Measurements from ENCODE around the gene KAZN.

GRCh38 chr1:14746393-14746792, 147.9 kb downstream of the KAZN start:
- TF ChIP-seq, protein P1, sequence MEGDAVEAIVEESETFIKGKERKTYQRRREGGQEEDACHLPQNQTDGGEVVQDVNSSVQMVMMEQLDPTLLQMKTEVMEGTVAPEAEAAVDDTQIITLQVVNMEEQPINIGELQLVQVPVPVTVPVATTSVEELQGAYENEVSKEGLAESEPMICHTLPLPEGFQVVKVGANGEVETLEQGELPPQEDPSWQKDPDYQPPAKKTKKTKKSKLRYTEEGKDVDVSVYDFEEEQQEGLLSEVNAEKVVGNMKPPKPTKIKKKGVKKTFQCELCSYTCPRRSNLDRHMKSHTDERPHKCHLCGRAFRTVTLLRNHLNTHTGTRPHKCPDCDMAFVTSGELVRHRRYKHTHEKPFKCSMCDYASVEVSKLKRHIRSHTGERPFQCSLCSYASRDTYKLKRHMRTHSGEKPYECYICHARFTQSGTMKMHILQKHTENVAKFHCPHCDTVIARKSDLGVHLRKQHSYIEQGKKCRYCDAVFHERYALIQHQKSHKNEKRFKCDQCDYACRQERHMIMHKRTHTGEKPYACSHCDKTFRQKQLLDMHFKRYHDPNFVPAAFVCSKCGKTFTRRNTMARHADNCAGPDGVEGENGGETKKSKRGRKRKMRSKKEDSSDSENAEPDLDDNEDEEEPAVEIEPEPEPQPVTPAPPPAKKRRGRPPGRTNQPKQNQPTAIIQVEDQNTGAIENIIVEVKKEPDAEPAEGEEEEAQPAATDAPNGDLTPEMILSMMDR (conservative IDR thresholded peaks at IDR 0.05 in 1 of 2, IDR thresholded peaks at IDR 0.05 in 1 of 2; ENCODE audit: low read depth in 1 of 2, low read length in 2 of 2) = no peak
- no peak for TF ChIP-seq EZH2 (IDR thresholded peaks at IDR 0.05; ENCODE audit: low read length, missing control alignments)

Data from fibroblast of lung (primary cell).